ENCODE data around the gene GNAT1. TPM values are rescaled to one million over a fixed set of nuclear protein-coding genes. Genes with fewer than 3 reads are reported as not detected.

GNAT1 gene
- total and polyA plus RNA-seq, 2 of the 13 experiments (the other 11 are each of a cell fraction or from before 2014, with no cell fraction given), result 0.15 TPM; not detected in 1

GRCh38 chr3:50245831-50246516 lies 54.6 kb downstream of the GNAT1 start (continued):
- TF ChIP-seq, protein P1, sequence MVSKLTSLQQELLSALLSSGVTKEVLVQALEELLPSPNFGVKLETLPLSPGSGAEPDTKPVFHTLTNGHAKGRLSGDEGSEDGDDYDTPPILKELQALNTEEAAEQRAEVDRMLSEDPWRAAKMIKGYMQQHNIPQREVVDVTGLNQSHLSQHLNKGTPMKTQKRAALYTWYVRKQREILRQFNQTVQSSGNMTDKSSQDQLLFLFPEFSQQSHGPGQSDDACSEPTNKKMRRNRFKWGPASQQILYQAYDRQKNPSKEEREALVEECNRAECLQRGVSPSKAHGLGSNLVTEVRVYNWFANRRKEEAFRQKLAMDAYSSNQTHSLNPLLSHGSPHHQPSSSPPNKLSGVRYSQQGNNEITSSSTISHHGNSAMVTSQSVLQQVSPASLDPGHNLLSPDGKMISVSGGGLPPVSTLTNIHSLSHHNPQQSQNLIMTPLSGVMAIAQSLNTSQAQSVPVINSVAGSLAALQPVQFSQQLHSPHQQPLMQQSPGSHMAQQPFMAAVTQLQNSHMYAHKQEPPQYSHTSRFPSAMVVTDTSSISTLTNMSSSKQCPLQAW (CRISPR knock-in tag; IDR thresholded peaks at IDR 0.05), result peak; percentile 75; the same call in 1 of the 2 replicates
- TF ChIP-seq ZNF572 (CRISPR knock-in tag; IDR thresholded peaks at IDR 0.05), result no peak
- no peak for TF ChIP-seq ZSCAN21 (CRISPR knock-in tag; IDR thresholded peaks at IDR 0.05; ENCODE audit: borderline replicate concordance)
- TF ChIP-seq ZNF75D (CRISPR knock-in tag; IDR thresholded peaks at IDR 0.05; ENCODE audit: borderline replicate concordance), result no peak
- peak; percentile 64; the same call in 1 of the 2 replicates for TF ChIP-seq FOXC1 (CRISPR knock-in tag; IDR thresholded peaks at IDR 0.05; ENCODE audit: borderline replicate concordance)
- TF ChIP-seq KLF12 (CRISPR knock-in tag; IDR thresholded peaks at IDR 0.05; ENCODE audit: borderline replicate concordance), result 0 out of 2 replicates have a peak, but pooled peaks have one; percentile 16
- 0 out of 2 replicates have a peak, but pooled peaks have one; percentile 54 for TF ChIP-seq MEF2D (CRISPR knock-in tag; IDR thresholded peaks at IDR 0.05)
- no peak for TF ChIP-seq ZFP82 (CRISPR knock-in tag; IDR thresholded peaks at IDR 0.05; ENCODE audit: borderline replicate concordance)
- no peak for TF ChIP-seq CENPT (CRISPR knock-in tag; IDR thresholded peaks at IDR 0.05; ENCODE audit: low read depth)
- 0 out of 2 replicates have a peak, but pooled peaks have one; percentile 39 for TF ChIP-seq ARHGAP35 (CRISPR knock-in tag; IDR thresholded peaks at IDR 0.05; ENCODE audit: borderline replicate concordance)
- no peak for TF ChIP-seq SMAD1 (CRISPR knock-in tag; IDR thresholded peaks at IDR 0.05; ENCODE audit: borderline replicate concordance, low read depth)
- peak; percentile 63; the same call in 1 of the 2 replicates for TF ChIP-seq SP5 (CRISPR knock-in tag; IDR thresholded peaks at IDR 0.05; ENCODE audit: borderline replicate concordance, low read depth)
- TF ChIP-seq PHF21A (CRISPR knock-in tag; IDR thresholded peaks at IDR 0.05), result 0 out of 2 replicates have a peak, but pooled peaks have one; percentile 26
- TF ChIP-seq ZNF12 (CRISPR knock-in tag; IDR thresholded peaks at IDR 0.05), result no peak
- no peak; the same call in 1 of the 2 replicates for TF ChIP-seq AKAP8 (CRISPR knock-in tag; IDR thresholded peaks at IDR 0.05)
- no peak for TF ChIP-seq ZNF354B (CRISPR knock-in tag; IDR thresholded peaks at IDR 0.05)
- no peak for TF ChIP-seq KDM3A (CRISPR knock-in tag; IDR thresholded peaks at IDR 0.05; ENCODE audit: low read depth)
- TF ChIP-seq ZHX1 (CRISPR knock-in tag; IDR thresholded peaks at IDR 0.05; ENCODE audit: low read depth), result no peak
- no peak for TF ChIP-seq ZNF83 (CRISPR knock-in tag; IDR thresholded peaks at IDR 0.05; ENCODE audit: borderline replicate concordance)
- TF ChIP-seq FOSL2 (CRISPR knock-in tag; IDR thresholded peaks at IDR 0.05), result 0 out of 2 replicates have a peak, but pooled peaks have one; percentile 12
- no peak for TF ChIP-seq CCDC6 (CRISPR knock-in tag; IDR thresholded peaks at IDR 0.05)
- TF ChIP-seq ZNF878 (CRISPR knock-in tag; IDR thresholded peaks at IDR 0.05), result no peak
- TF ChIP-seq, protein P2, sequence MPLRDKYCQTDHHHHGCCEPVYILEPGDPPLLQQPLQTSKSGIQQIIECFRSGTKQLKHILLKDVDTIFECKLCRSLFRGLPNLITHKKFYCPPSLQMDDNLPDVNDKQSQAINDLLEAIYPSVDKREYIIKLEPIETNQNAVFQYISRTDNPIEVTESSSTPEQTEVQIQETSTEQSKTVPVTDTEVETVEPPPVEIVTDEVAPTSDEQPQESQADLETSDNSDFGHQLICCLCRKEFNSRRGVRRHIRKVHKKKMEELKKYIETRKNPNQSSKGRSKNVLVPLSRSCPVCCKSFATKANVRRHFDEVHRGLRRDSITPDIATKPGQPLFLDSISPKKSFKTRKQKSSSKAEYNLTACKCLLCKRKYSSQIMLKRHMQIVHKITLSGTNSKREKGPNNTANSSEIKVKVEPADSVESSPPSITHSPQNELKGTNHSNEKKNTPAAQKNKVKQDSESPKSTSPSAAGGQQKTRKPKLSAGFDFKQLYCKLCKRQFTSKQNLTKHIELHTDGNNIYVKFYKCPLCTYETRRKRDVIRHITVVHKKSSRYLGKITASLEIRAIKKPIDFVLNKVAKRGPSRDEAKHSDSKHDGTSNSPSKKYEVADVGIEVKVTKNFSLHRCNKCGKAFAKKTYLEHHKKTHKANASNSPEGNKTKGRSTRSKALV (CRISPR knock-in tag; IDR thresholded peaks at IDR 0.05), result no peak

Measured in HepG2 (cell line).